Neuronal stem cell (in vitro differentiated cells): ENCODE data around the gene RRBP1.

ENCODE experiments used
- DNase-seq: peaks from one replicate; pipeline ENCODE4 v3.0.0-alpha.2; 2013; ENCODE audit warnings: low spot score
- H2AFZ ChIP-seq: one replicate; pipeline ENCODE4 v1.6.1; 2013; ENCODE audit warnings: mild to moderate bottlenecking, low read length, inconsistent platforms
- H2AK5ac ChIP-seq: 2 replicates; pipeline ENCODE4 v1.6.1; 2013; ENCODE audit warnings: low read depth, mild to moderate bottlenecking, inconsistent platforms, low read length, moderate library complexity, mixed read lengths
- H2BK120ac ChIP-seq: 2 replicates; pipeline ENCODE4 v1.6.1; 2013; ENCODE audit warnings: low read depth, mild to moderate bottlenecking, inconsistent platforms, low read length, moderate library complexity, mixed read lengths
- H2BK12ac ChIP-seq: one replicate; pipeline ENCODE4 v1.6.1; 2013; ENCODE audit warnings: low read length, inconsistent platforms
- H2BK15ac ChIP-seq: 2 replicates; pipeline ENCODE4 v1.6.1; 2013; ENCODE audit warnings: mild to moderate bottlenecking, low read length, inconsistent platforms, mixed read lengths
- H2BK5ac ChIP-seq: one replicate; pipeline ENCODE4 v1.6.1; 2013; ENCODE audit warnings: inconsistent platforms, mild to moderate bottlenecking, low read length, moderate library complexity
- H3K14ac ChIP-seq: one replicate; pipeline ENCODE4 v1.6.1; 2013; ENCODE audit warnings: low read length, inconsistent platforms
- H3K18ac ChIP-seq: 2 replicates; pipeline ENCODE4 v1.6.1; 2013; ENCODE audit warnings: low read length, inconsistent platforms
- H3K23ac ChIP-seq: 2 replicates; pipeline ENCODE4 v1.6.1; 2013; ENCODE audit warnings: low read depth, mild to moderate bottlenecking, mixed read lengths, low read length, inconsistent platforms; ENCODE audit not compliant: poor library complexity
- H3K27ac ChIP-seq: replicated peaks from 3 replicates; pipeline ENCODE4 v1.5.1; 2013; ENCODE audit warnings: low read length, inconsistent platforms
- H3K27me3 ChIP-seq, 3 experiments: 2 replicates each; pipeline ENCODE4 v1.6.1; 2013; ENCODE audit warnings: low read length in 3 of 3, mild to moderate bottlenecking in 2 of 3, inconsistent platforms in 1 of 3, low read depth in 1 of 3, mixed read lengths in 1 of 3, moderate library complexity in 1 of 3; ENCODE audit not compliant: control insufficient read depth in 3 of 3, insufficient read depth in 3 of 3
- H3K36me3 ChIP-seq, 2 donors: replicated peaks in 1 of 2; 2 replicates each; pipeline ENCODE4 v1.6.1; 2013; ENCODE audit warnings: low read length in 2 of 2; ENCODE audit not compliant: control insufficient read depth in 2 of 2, insufficient read depth in 2 of 2
- H3K4ac ChIP-seq: 2 replicates; pipeline ENCODE4 v1.6.1; 2013; ENCODE audit warnings: inconsistent platforms, mild to moderate bottlenecking, low read length, moderate library complexity
- H3K4me1 ChIP-seq, 2 donors: 1 replicate in 1 of 2; 2 replicates in 1 of 2; pipeline ENCODE4 v1.6.1; 2013; ENCODE audit warnings: low read length in 2 of 2, low read depth in 1 of 2; ENCODE audit not compliant: control insufficient read depth in 2 of 2, insufficient read depth in 1 of 2
- H3K4me2 ChIP-seq: one replicate; pipeline ENCODE4 v1.6.1; 2013; ENCODE audit warnings: mild to moderate bottlenecking, low read length, inconsistent platforms; ENCODE audit not compliant: insufficient read depth, poor library complexity, severe bottlenecking
- H3K4me3 ChIP-seq, 2 donors: 2 replicates each; pipeline ENCODE4 v1.5.1; 2013; ENCODE audit warnings: low read length in 2 of 2, mild to moderate bottlenecking in 2 of 2, inconsistent platforms in 1 of 2, moderate library complexity in 1 of 2
- H3K79me1 ChIP-seq: one replicate; pipeline ENCODE4 v1.6.1; 2013; ENCODE audit warnings: low read depth, mild to moderate bottlenecking, inconsistent platforms, low read length, moderate library complexity
- H3K9ac ChIP-seq: one replicate; pipeline ENCODE4 v1.6.1; 2013; ENCODE audit warnings: mild to moderate bottlenecking, low read depth, low read length, inconsistent platforms; ENCODE audit not compliant: poor library complexity
- H3K9me3 ChIP-seq, 2 donors: replicated peaks in 1 of 2; 2 replicates each; pipeline versions ENCODE3 to v1.6.1; 2013; ENCODE audit warnings: low read length in 2 of 2, mild to moderate bottlenecking in 2 of 2, inconsistent platforms in 1 of 2, low read depth in 1 of 2, mixed read lengths in 1 of 2, moderate library complexity in 1 of 2; ENCODE audit not compliant: control insufficient read depth in 2 of 2, insufficient read depth in 1 of 2
- H4K8ac ChIP-seq: one replicate; pipeline ENCODE4 v1.6.1; 2013; ENCODE audit warnings: low read depth, mild to moderate bottlenecking, inconsistent platforms, low read length, moderate library complexity
- H4K91ac ChIP-seq: one replicate; pipeline ENCODE4 v1.6.1; 2013; ENCODE audit warnings: low read length, low read depth, mild to moderate bottlenecking, inconsistent platforms; ENCODE audit not compliant: poor library complexity
- WGBS, 2 donors: extraction: QIAGEN DNeasy Blood & Tissue Kit; methylation state at CpG; one replicate each; pipeline ENCODE4 v1.1.7; 2013; ENCODE audit warnings: missing lambda C conversion rate in 2 of 2, mixed read lengths in 1 of 2; ENCODE audit not compliant: insufficient read length in 2 of 2, insufficient replicate concordance in 1 of 2; ENCODE audit errors: extremely low coverage in 2 of 2; 5-methylcytosine and 5-hydroxymethylcytosine counted together

The RRBP1 gene

GRCh38 chr20:17641993-17642392 is 40.0 kb downstream of the RRBP1 start:
- H2AFZ ChIP-seq, result no peak overlapping the region
- H2BK12ac ChIP-seq, result no peak overlapping the region
- no peak overlapping the region for H3K4me2 ChIP-seq
- H4K8ac ChIP-seq, result no peak overlapping the region
- no peak overlapping the region for H3K18ac ChIP-seq
- no peak overlapping the region for H2BK15ac ChIP-seq
- H3K4ac ChIP-seq, result no peak overlapping the region
- no peak overlapping the region for H4K91ac ChIP-seq
- no peak overlapping the region for H3K23ac ChIP-seq
- H3K36me3 ChIP-seq, result peaks cover 0 to 8% of the 10 kb centered on the region in 2 donors
- H3K27ac ChIP-seq, result no peak overlapping the region
- WGBS, 2 donors, result no CpG with 5 or more reads among the region's 11 CpGs
- no peak overlapping the region for H3K4me3 ChIP-seq
- H3K27me3 ChIP-seq, result no peaks in the 10 kb centered on the region
- H3K9ac ChIP-seq, result no peak overlapping the region
- DNase-seq, result no peak
- H3K4me1 ChIP-seq, result peaks cover 12 to 22% of the 10 kb centered on the region in 2 donors
- H3K79me1 ChIP-seq, result no peaks in the 10 kb centered on the region
- H2BK120ac ChIP-seq, result no peak overlapping the region
- H3K9me3 ChIP-seq, result no peaks in the 10 kb centered on the region
- H2BK5ac ChIP-seq, result no peak overlapping the region
- no peak overlapping the region for H2AK5ac ChIP-seq
- H3K14ac ChIP-seq, result no peak overlapping the region

- H2AFZ ChIP-seq, result no peak overlapping the region
- no peak overlapping the region for H3K18ac ChIP-seq
- no peak overlapping the region for H3K23ac ChIP-seq
- H2BK15ac ChIP-seq, result no peak overlapping the region
- no peak overlapping the region for H2BK120ac ChIP-seq
- no peak for DNase-seq
- H2BK5ac ChIP-seq, result no peak overlapping the region
- H3K4me2 ChIP-seq, result no peak overlapping the region
- peaks cover 0 to 8% of the 10 kb centered on the region in 2 donors for H3K36me3 ChIP-seq
- H3K27ac ChIP-seq, result no peak overlapping the region
- no peak overlapping the region for H2AK5ac ChIP-seq
- H3K9ac ChIP-seq, result no peak overlapping the region
- H3K9me3 ChIP-seq, result no peaks in the 10 kb centered on the region
- no peaks in the 10 kb centered on the region for H3K79me1 ChIP-seq
- peaks cover 12 to 27% of the 10 kb centered on the region in 2 donors for H3K4me1 ChIP-seq
- H4K91ac ChIP-seq, result no peak overlapping the region
- no peak overlapping the region for H4K8ac ChIP-seq
- H3K4me3 ChIP-seq, result no peak overlapping the region
- H3K4ac ChIP-seq, result no peak overlapping the region
- H3K27me3 ChIP-seq, result no peaks in the 10 kb centered on the region
- H3K14ac ChIP-seq, result no peak overlapping the region
- no peak overlapping the region for H2BK12ac ChIP-seq
- WGBS, 2 donors, result no CpG with 5 or more reads among the region's 18 CpGs
Observed at GRCh38 chr20:17641520-17641964, 40.5 kb downstream of the RRBP1 start.

- H2AK5ac ChIP-seq, result no peak overlapping the region
- no peak overlapping the region for H3K4me3 ChIP-seq
- no peak overlapping the region for H2AFZ ChIP-seq
- H2BK120ac ChIP-seq, result no peak overlapping the region
- H4K91ac ChIP-seq, result no peak overlapping the region
- no peak for DNase-seq
- no peak overlapping the region for H3K14ac ChIP-seq
- H2BK15ac ChIP-seq, result no peak overlapping the region
- no peak overlapping the region for H2BK12ac ChIP-seq
- H3K9ac ChIP-seq, result peak overlapping the region; percentile 2
- no peak overlapping the region for H3K18ac ChIP-seq
- H3K4me2 ChIP-seq, result no peak overlapping the region
- no CpG with 5 or more reads among the region's 14 CpGs for WGBS, 2 donors
- no peaks in the 10 kb centered on the region for H3K27me3 ChIP-seq
- no peak overlapping the region for H3K4ac ChIP-seq
- H2BK5ac ChIP-seq, result no peak overlapping the region
- H3K27ac ChIP-seq, result no peak overlapping the region
- peaks cover 15 to 33% of the 10 kb centered on the region in 2 donors for H3K4me1 ChIP-seq
- no peak overlapping the region for H3K23ac ChIP-seq
- H3K36me3 ChIP-seq, result peaks cover 0 to 8% of the 10 kb centered on the region in 2 donors
- no peaks in the 10 kb centered on the region for H3K79me1 ChIP-seq
- no peaks in the 10 kb centered on the region for H3K9me3 ChIP-seq
- H4K8ac ChIP-seq, result no peak overlapping the region
Observed at GRCh38 chr20:17640875-17641378, 41.1 kb downstream of the RRBP1 start.

GRCh38 chr20:17640146-17640874 is 41.7 kb downstream of the RRBP1 start:
- Histone ChIP-seq H3K27me3 (no peaks in the 10 kb centered on the region), H3K9ac (peak overlapping the region; percentile 2), H3K14ac (no peak overlapping the region), H2BK5ac (no peak overlapping the region), H3K4me1 (peaks cover 18 to 39% of the 10 kb centered on the region in 2 donors), H4K91ac (no peak overlapping the region), H2BK15ac (no peak overlapping the region), H3K4ac (no peak overlapping the region), H3K79me1 (no peaks in the 10 kb centered on the region), H3K9me3 (no peaks in the 10 kb centered on the region), H3K36me3 (peaks cover 0 to 8% of the 10 kb centered on the region in 2 donors), H2BK12ac (no peak overlapping the region), H3K4me3 (no peak overlapping the region), H3K4me2 (no peak overlapping the region), H3K27ac (no peak overlapping the region), H3K18ac (no peak overlapping the region), H3K23ac (no peak overlapping the region), H4K8ac (no peak overlapping the region), H2AK5ac (no peak overlapping the region), H2AFZ (no peak overlapping the region), H2BK120ac (no peak overlapping the region)
- WGBS, 2 donors, result no CpG with 5 or more reads among the region's 12 CpGs
- DNase-seq, result no peak
